ENCODE measurements around the gene ARL6IP5.

DNA sequence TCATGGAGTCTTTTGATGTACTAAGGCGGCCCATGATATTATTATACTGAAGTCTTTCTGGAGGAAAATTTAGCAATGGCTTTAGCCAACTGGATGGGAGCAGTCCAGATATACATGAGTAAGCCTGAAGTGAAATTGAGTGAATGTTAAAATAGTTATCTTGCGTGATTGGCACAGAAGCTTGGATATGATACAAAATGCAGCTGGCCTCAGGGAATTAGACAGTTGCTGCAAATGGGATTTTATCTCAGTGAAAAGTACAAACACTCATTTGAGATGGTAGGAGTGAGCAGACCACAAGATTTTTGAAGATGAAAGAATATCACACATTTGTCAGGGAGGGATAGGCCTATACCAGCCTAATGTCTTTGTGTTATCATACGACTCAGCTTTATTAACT lies 28.8 kb downstream of the ARL6IP5 start:
- TF ChIP-seq POLR2A (IDR thresholded peaks at IDR 0.05; ENCODE audit: low read depth, low read length), result no peak
- no peak for TF ChIP-seq SPI1 (IDR thresholded peaks at IDR 0.05; ENCODE audit: low read depth, low read length)
- TF ChIP-seq TAF1 (IDR thresholded peaks at IDR 0.05; ENCODE audit: low read depth, low read length), result no peak
- TF ChIP-seq POLR2AphosphoS5 (IDR thresholded peaks at IDR 0.05; ENCODE audit: low read depth, low read length), result no peak
- no peak for TF ChIP-seq PAX5 (IDR thresholded peaks at IDR 0.05; ENCODE audit: insufficient read depth, low read length, severe bottlenecking)

Measured in GM12891 (cell line).